SK-N-SH treated with all-trans-retinoic acid at 6 μM for 48 hours (cell line): ENCODE results near the gene CFAP91.

Experiments used
- ATAC-seq: fragments of 200-7000 bp; cut with Tn5 transposase; 3 replicates; pipeline ENCODE4 v1.9.1; 2020; ENCODE audit warnings: mild to moderate bottlenecking, moderate library complexity
- ARNTL ChIP-seq: fragments of 450-650 bp; formaldehyde crosslinking; IDR thresholded peaks from 2 replicates; pipeline ENCODE4 v1.5.0; 2020; ENCODE audit warnings: low read depth, mild to moderate bottlenecking, moderate library complexity, borderline replicate concordance
- BACH2 ChIP-seq: fragments of 250-450 bp; sonication (Bioruptor Pico); IDR thresholded peaks from 2 replicates; pipeline ENCODE4 v1.9.0; 2021; ENCODE audit warnings: mild to moderate bottlenecking, borderline replicate concordance
- CREB5 ChIP-seq: fragments of 250-450 bp; sonication (Bioruptor Pico); IDR thresholded peaks from 2 replicates; pipeline ENCODE4 v1.5.1; 2020; ENCODE audit warnings: low read depth, mild to moderate bottlenecking, moderate library complexity
- CSDC2 ChIP-seq: fragments of 250-450 bp; sonication (Bioruptor Pico); IDR thresholded peaks from 2 replicates; pipeline ENCODE4 v1.5.0; 2020; ENCODE audit warnings: mild to moderate bottlenecking, moderate library complexity
- ESRRG ChIP-seq: fragments of 250-450 bp; sonication (Bioruptor Pico); IDR thresholded peaks from 2 replicates; pipeline ENCODE4 v1.6.1; 2021; ENCODE audit warnings: mild to moderate bottlenecking
- GLIS3 ChIP-seq: fragments of 250-450 bp; sonication (Bioruptor Pico); IDR thresholded peaks from 2 replicates; pipeline ENCODE4 v1.5.0; 2020; ENCODE audit warnings: mild to moderate bottlenecking, moderate library complexity
- ISL1 ChIP-seq: fragments of 250-450 bp; sonication (Bioruptor Pico); IDR thresholded peaks from 2 replicates; pipeline ENCODE4 v2.1.2; 2022; ENCODE audit warnings: mild to moderate bottlenecking, moderate library complexity
- OSR1 ChIP-seq: fragments of 250-450 bp; sonication (Bioruptor Pico); IDR thresholded peaks from 2 replicates; pipeline ENCODE4 v1.8.0; 2022; ENCODE audit warnings: moderate library complexity, mild to moderate bottlenecking, inconsistent platforms
- PATZ1 ChIP-seq: fragments of 250-450 bp; sonication (Bioruptor Pico); IDR thresholded peaks from 2 replicates; pipeline ENCODE4 v1.8.0; 2020; ENCODE audit warnings: mild to moderate bottlenecking, moderate library complexity, borderline replicate concordance
- POU6F1 ChIP-seq: fragments of 250-450 bp; sonication (Bioruptor Pico); IDR thresholded peaks from 2 replicates; pipeline ENCODE4 v1.8.0; 2021; ENCODE audit warnings: low read depth, mild to moderate bottlenecking, moderate library complexity, borderline replicate concordance
- PPARA ChIP-seq: fragments of 250-450 bp; sonication (Bioruptor Pico); IDR thresholded peaks from 2 replicates; pipeline ENCODE4 v1.5.0; 2020; ENCODE audit warnings: mild to moderate bottlenecking, borderline replicate concordance
- RARB ChIP-seq: fragments of 250-450 bp; sonication (Bioruptor Pico); IDR thresholded peaks from 2 replicates; pipeline ENCODE4 v1.8.0; 2021; ENCODE audit warnings: mild to moderate bottlenecking, moderate library complexity
- SNAI2 ChIP-seq: fragments of 250-450 bp; sonication (Bioruptor Pico); IDR thresholded peaks from 2 replicates; pipeline ENCODE4 v1.5.0; 2020; ENCODE audit warnings: mild to moderate bottlenecking, moderate library complexity
- TCF4 ChIP-seq: fragments of 250-450 bp; sonication (Bioruptor Pico); IDR thresholded peaks from 2 replicates; pipeline ENCODE4 v1.8.0; 2021; ENCODE audit warnings: mild to moderate bottlenecking, moderate library complexity, borderline replicate concordance
- TOX ChIP-seq: fragments of 250-450 bp; sonication (Bioruptor Pico); IDR thresholded peaks from 2 replicates; pipeline ENCODE4 v1.8.0; 2021; ENCODE audit warnings: mild to moderate bottlenecking, moderate library complexity, borderline replicate concordance
- ZC3H10 ChIP-seq: fragments of 250-450 bp; sonication (Bioruptor Pico); IDR thresholded peaks from 2 replicates; pipeline ENCODE4 v1.5.1; 2021; ENCODE audit warnings: mild to moderate bottlenecking, moderate library complexity
- ZFP3 ChIP-seq: fragments of 250-450 bp; sonication (Bioruptor Pico); IDR thresholded peaks from 2 replicates; pipeline ENCODE4 v1.5.0; 2020; ENCODE audit warnings: mild to moderate bottlenecking, moderate library complexity
- ZNF565 ChIP-seq: fragments of 450-650 bp; formaldehyde crosslinking; conservative IDR thresholded peaks from 2 replicates; pipeline ENCODE4 v1.5.0; 2020; ENCODE audit warnings: low read depth, mild to moderate bottlenecking, moderate library complexity
- ZNF70 ChIP-seq: fragments of 450-650 bp; formaldehyde crosslinking; IDR thresholded peaks from 2 replicates; pipeline ENCODE4 v1.5.0; 2020; ENCODE audit warnings: mild to moderate bottlenecking, moderate library complexity
- ZNF8 ChIP-seq: fragments of 450-650 bp; formaldehyde crosslinking; IDR thresholded peaks from 2 replicates; pipeline ENCODE4 v1.5.0; 2020; ENCODE audit warnings: mild to moderate bottlenecking, moderate library complexity

Gene CFAP91

GRCh38 chr3:119690043-119690656 is 12.7 kb upstream of the CFAP91 start (continued):
- TF ChIP-seq POU6F1: no peak
- no peak for TF ChIP-seq TOX
- TF ChIP-seq TCF4 (CRISPR knock-in tag): no peak
- TF ChIP-seq OSR1: no peak
- TF ChIP-seq ZNF565 (CRISPR knock-in tag): no peak
- TF ChIP-seq ARNTL (CRISPR knock-in tag): no peak

GRCh38 chr3:119695480-119695879 is 7.3 kb upstream of the CFAP91 start:
- no peak for TF ChIP-seq GLIS3 (CRISPR knock-in tag)
- no peak for TF ChIP-seq PPARA (CRISPR knock-in tag)
- no peak for TF ChIP-seq ZNF70 (CRISPR knock-in tag)
- no peak for TF ChIP-seq ZFP3
- no peak for TF ChIP-seq TCF4 (CRISPR knock-in tag)
- no peak for TF ChIP-seq POU6F1
- no peak for TF ChIP-seq PATZ1 (CRISPR knock-in tag)
- no peak for TF ChIP-seq RARB
- TF ChIP-seq CREB5 (CRISPR knock-in tag): no peak
- no peak for TF ChIP-seq CSDC2 (CRISPR knock-in tag)
- no peak for TF ChIP-seq ZC3H10
- TF ChIP-seq BACH2 (CRISPR knock-in tag): no peak
- no peak for TF ChIP-seq ZNF565 (CRISPR knock-in tag)
- no peak for TF ChIP-seq SNAI2 (CRISPR knock-in tag)
- TF ChIP-seq TOX: no peak
- TF ChIP-seq ISL1 (CRISPR knock-in tag): no peak
- TF ChIP-seq, all 23 proteins: peak for 0
- no peak for ATAC-seq

GRCh38 chr3:119697394-119697793 is 5.4 kb upstream of the CFAP91 start:
- ATAC-seq: no peak
- TF ChIP-seq ZFP3 (no peak), POU6F1 (no peak), TCF4 (CRISPR knock-in tag) (no peak), ZNF8 (CRISPR knock-in tag) (no peak), CSDC2 (CRISPR knock-in tag) (no peak), RARB (no peak), ESRRG (no peak), BACH2 (CRISPR knock-in tag) (no peak), ARNTL (CRISPR knock-in tag) (no peak), ZNF565 (CRISPR knock-in tag) (no peak), ZNF70 (CRISPR knock-in tag) (no peak), CREB5 (CRISPR knock-in tag) (no peak), ZC3H10 (no peak), SNAI2 (CRISPR knock-in tag) (no peak), GLIS3 (CRISPR knock-in tag) (no peak), TOX (no peak)
